H9 (cell line): Measurements from ENCODE around the gene SPATA19. TPM values are rescaled to one million over a fixed set of nuclear protein-coding genes. Genes with fewer than 3 reads are reported as not detected.

Experiments used
- DNase-seq: peaks from one replicate; pipeline ENCODE4 v3.0.0-alpha.2; 2017
- H2AFZ ChIP-seq: one replicate; pipeline ENCODE4 v1.6.1; 2013; ENCODE audit warnings: mild to moderate bottlenecking, low read length, control low read depth, moderate library complexity
- H2AK5ac ChIP-seq: 2 replicates; pipeline ENCODE4 v1.6.1; 2013; ENCODE audit warnings: low read length, control low read depth, mixed read lengths; ENCODE audit not compliant: insufficient read length
- H2BK120ac ChIP-seq: one replicate; pipeline ENCODE4 v1.6.1; 2013; ENCODE audit warnings: low read depth, mild to moderate bottlenecking, low read length, control low read depth, inconsistent platforms; ENCODE audit not compliant: poor library complexity, severe bottlenecking
- H2BK12ac ChIP-seq: 2 replicates; pipeline ENCODE4 v1.6.1; 2013; ENCODE audit warnings: low read length, control low read depth, mixed read lengths, low read depth; ENCODE audit not compliant: insufficient read length
- H2BK15ac ChIP-seq: 2 replicates; pipeline ENCODE4 v1.6.1; 2013; ENCODE audit warnings: low read depth, low read length, control low read depth
- H2BK20ac ChIP-seq: one replicate; pipeline ENCODE4 v1.6.1; 2013; ENCODE audit warnings: low read depth, mild to moderate bottlenecking, low read length, control low read depth, inconsistent platforms; ENCODE audit not compliant: poor library complexity, severe bottlenecking
- H2BK5ac ChIP-seq: 2 replicates; pipeline ENCODE4 v1.6.1; 2013; ENCODE audit warnings: low read length, control low read depth, mixed read lengths; ENCODE audit not compliant: insufficient read length
- H3K14ac ChIP-seq: 2 replicates; pipeline ENCODE4 v1.6.1; 2013; ENCODE audit warnings: low read length, control low read depth; ENCODE audit not compliant: insufficient read depth
- H3K18ac ChIP-seq: 2 replicates; pipeline ENCODE4 v1.6.1; 2013; ENCODE audit warnings: low read depth, mild to moderate bottlenecking, mixed read lengths, low read length, control low read depth; ENCODE audit not compliant: insufficient read length
- H3K23ac ChIP-seq: 2 replicates; pipeline ENCODE4 v1.6.1; 2013; ENCODE audit warnings: low read length, control low read depth, mixed read lengths, low read depth; ENCODE audit not compliant: insufficient read length
- H3K23me2 ChIP-seq: 2 replicates; pipeline ENCODE4 v1.6.1; 2013; ENCODE audit warnings: low read depth, mild to moderate bottlenecking, mixed read lengths, low read length, control low read depth; ENCODE audit not compliant: insufficient read length, poor library complexity, severe bottlenecking
- H3K27ac ChIP-seq: 2 replicates; pipeline ENCODE4 v1.5.1; 2013; ENCODE audit warnings: low read length, control low read depth, mixed read lengths, low read depth; ENCODE audit not compliant: insufficient read length
- H3K27me3 ChIP-seq: 2 replicates; pipeline ENCODE4 v1.6.1; 2013; ENCODE audit warnings: low read length, control low read depth, inconsistent platforms; ENCODE audit not compliant: insufficient read depth
- H3K4ac ChIP-seq: 2 replicates; pipeline ENCODE4 v1.6.1; 2013; ENCODE audit warnings: low read depth, mild to moderate bottlenecking, control low read depth, inconsistent platforms, low read length, moderate library complexity
- H3K4me1 ChIP-seq: 2 replicates; pipeline ENCODE4 v1.6.1; 2013; ENCODE audit warnings: low read length, control low read depth, inconsistent platforms; ENCODE audit not compliant: insufficient read depth
- H3K4me2 ChIP-seq: 2 replicates; pipeline ENCODE4 v1.6.1; 2013; ENCODE audit warnings: low read length, control low read depth, mixed read lengths; ENCODE audit not compliant: insufficient read length, insufficient read depth
- H3K56ac ChIP-seq: 2 replicates; pipeline ENCODE4 v1.6.1; 2013; ENCODE audit warnings: low read depth, mild to moderate bottlenecking, mixed read lengths, low read length, control low read depth; ENCODE audit not compliant: insufficient read length
- H3K79me1 ChIP-seq: 2 replicates; pipeline ENCODE4 v1.6.1; 2013; ENCODE audit warnings: low read depth, mild to moderate bottlenecking, moderate library complexity, low read length, control low read depth, inconsistent platforms; ENCODE audit not compliant: insufficient read depth, poor library complexity, severe bottlenecking
- H3K79me2 ChIP-seq: 2 replicates; pipeline ENCODE4 v1.6.1; 2013; ENCODE audit warnings: low read length, control low read depth, inconsistent platforms; ENCODE audit not compliant: insufficient read depth
- H3K9ac ChIP-seq: 2 replicates; pipeline ENCODE4 v1.6.1; 2013; ENCODE audit warnings: low read length, control low read depth, mixed read lengths; ENCODE audit not compliant: insufficient read length; ENCODE audit errors: extremely low read depth
- H3K9me3 ChIP-seq: one replicate; pipeline ENCODE4 v1.6.1; 2013; ENCODE audit warnings: low read depth, low read length, inconsistent platforms; ENCODE audit not compliant: control insufficient read depth
- H3T11ph ChIP-seq: one replicate; pipeline ENCODE4 v1.6.1; 2013; ENCODE audit warnings: mild to moderate bottlenecking, low read length, control low read depth, inconsistent platforms
- H4K20me1 ChIP-seq: one replicate; pipeline ENCODE4 v1.6.1; 2013; ENCODE audit not compliant: control insufficient read depth, insufficient read length, insufficient read depth
- H4K5ac ChIP-seq: 2 replicates; pipeline ENCODE4 v1.6.1; 2013; ENCODE audit warnings: low read depth, mild to moderate bottlenecking, mixed read lengths, low read length, control low read depth; ENCODE audit not compliant: insufficient read length
- H4K8ac ChIP-seq: replicated peaks from 2 replicates; pipeline ENCODE4 v1.6.1; 2013; ENCODE audit warnings: low read length, control low read depth, mixed read lengths, low read depth; ENCODE audit not compliant: insufficient read length
- H4K91ac ChIP-seq: 2 replicates; pipeline ENCODE4 v1.6.1; 2013; ENCODE audit warnings: low read depth, mild to moderate bottlenecking, moderate library complexity, mixed read lengths, low read length, control low read depth; ENCODE audit not compliant: insufficient read length
- H3K27ac Mint-ChIP-seq, 3 experiments: 2 replicates in 2 of 3; 3 replicates in 1 of 3; pipeline ENCODE4 v1.8.0; 2020 to 2021; ENCODE audit warnings: mixed read lengths in 3 of 3, mild to moderate bottlenecking in 1 of 3, moderate library complexity in 1 of 3
- H3K27me3 Mint-ChIP-seq: 2 replicates; pipeline ENCODE4 v1.8.0; 2021; ENCODE audit warnings: low read depth, mild to moderate bottlenecking, moderate library complexity, mixed read lengths
- H3K36me3 Mint-ChIP-seq, 3 experiments: 2 replicates in 2 of 3; 3 replicates in 1 of 3; pipeline ENCODE4 v1.8.0; 2020 to 2021; ENCODE audit warnings: low read depth in 3 of 3, mixed read lengths in 3 of 3; ENCODE audit not compliant: insufficient read depth in 1 of 3
- H3K4me1 Mint-ChIP-seq, 2 experiments: 2 replicates each; pipeline ENCODE4 v1.8.0; 2020; ENCODE audit warnings: mixed read lengths in 2 of 2
- H3K4me3 Mint-ChIP-seq, 2 experiments: 2 replicates in 1 of 2; 3 replicates in 1 of 2; pipeline ENCODE4 v1.8.0; 2020 to 2021; ENCODE audit warnings: mild to moderate bottlenecking in 2 of 2, mixed read lengths in 2 of 2, moderate library complexity in 1 of 2
- H3K9me3 Mint-ChIP-seq, 2 experiments: 2 replicates in 1 of 2; 3 replicates in 1 of 2; pipeline ENCODE4 v1.8.0; 2020; ENCODE audit warnings: mild to moderate bottlenecking in 2 of 2, mixed read lengths in 2 of 2, moderate library complexity in 1 of 2
- CTCF ChIP-seq: fragments of 200-600 bp; sonication (generic); conservative IDR thresholded peaks from 3 replicates; pipeline ENCODE4 v1.8.0; 2021; ENCODE audit warnings: antibody characterized with exemption, mild to moderate bottlenecking
- WGBS: extraction: QIAGEN DNeasy Blood & Tissue Kit; methylation state at CpG from one replicate; pipeline ENCODE4 v1.1.7; 2013; ENCODE audit warnings: missing lambda C conversion rate, low lambda C conversion rate, mixed read lengths; ENCODE audit not compliant: insufficient read length; ENCODE audit errors: extremely low coverage; 5-methylcytosine and 5-hydroxymethylcytosine counted together
- total RNA-seq: library from RNA; stranded (reverse); gene quantifications from 2 replicates; pipeline ENCODE4 v1.2.1, GENCODE V29; 2021

SPATA19 gene
- total RNA-seq, 1 experiment from 2014 or later = not detected

GRCh38 chr11:133816146-133816870 lies 29.0 kb downstream of the SPATA19 start:
- Histone ChIP-seq H3K23ac (no peak overlapping the region), H3K9me3 (no peaks in the 10 kb centered on the region), H4K8ac (no peak overlapping the region), H2BK12ac (no peak overlapping the region), H3K9ac (no peak overlapping the region), H2BK15ac (no peak overlapping the region), H4K5ac (no peak overlapping the region), H3K4ac (no peak overlapping the region), H3K18ac (no peak overlapping the region), H3K79me1 (no peaks in the 10 kb centered on the region), H2BK20ac (no peak overlapping the region), H3K56ac (no peak overlapping the region), H4K91ac (no peak overlapping the region), H3K27ac (no peak overlapping the region), H3K23me2 (no peaks in the 10 kb centered on the region), H2BK5ac (no peak overlapping the region), H2BK120ac (no peak overlapping the region), H3K4me2 (no peak overlapping the region), H2AK5ac (no peak overlapping the region), H3K27me3 (no peaks in the 10 kb centered on the region), H4K20me1 (no peaks in the 10 kb centered on the region), H2AFZ (no peak overlapping the region), H3K79me2 (no peaks in the 10 kb centered on the region; the same call in 1 of the 2 replicates), H3T11ph (no peak overlapping the region), H3K4me1 (no peaks in the 10 kb centered on the region; the same call in 1 of the 2 replicates), H3K14ac (no peak overlapping the region)
- no peak for TF ChIP-seq CTCF
- no peak overlapping the region for H3K27ac Mint-ChIP-seq
- H3K27me3 Mint-ChIP-seq = no peaks in the 10 kb centered on the region; the same call in none of the 2 replicates
- H3K4me1 Mint-ChIP-seq = peaks cover 0 to 14% of the 10 kb centered on the region in 2 experiments; a peak in 3 of 4 replicates
- no peak overlapping the region for H3K4me3 Mint-ChIP-seq
- no peaks in the 10 kb centered on the region; a peak in 1 of 5 replicates for H3K9me3 Mint-ChIP-seq
- DNase-seq = peak; percentile 10
- no peaks in the 10 kb centered on the region for H3K36me3 Mint-ChIP-seq
- WGBS = no CpG with 5 or more reads among the region's 5 CpGs
